ENCODE measurements around the gene MTG1.
A peak's percentile ranks its signal among the peaks of the same experiment; 100 is the strongest.
"Not testable (repeated sequence)": the region's sequence is repeated elsewhere in the genome, so short reads cannot be mapped to it uniquely, and the experiment has no call there.

Gene MTG1

GRCh38 chr10:133420028-133420427 lies 26.1 kb downstream of the MTG1 start:
- in situ Hi-C loops (cut with MboI; ENCODE audit: low sequenced_read_pairs, unreplicated experiment) = no loop called here
- peak; percentile 22 for DNase-seq (ENCODE audit: low spot score)
- TF ChIP-seq, protein P1, sequence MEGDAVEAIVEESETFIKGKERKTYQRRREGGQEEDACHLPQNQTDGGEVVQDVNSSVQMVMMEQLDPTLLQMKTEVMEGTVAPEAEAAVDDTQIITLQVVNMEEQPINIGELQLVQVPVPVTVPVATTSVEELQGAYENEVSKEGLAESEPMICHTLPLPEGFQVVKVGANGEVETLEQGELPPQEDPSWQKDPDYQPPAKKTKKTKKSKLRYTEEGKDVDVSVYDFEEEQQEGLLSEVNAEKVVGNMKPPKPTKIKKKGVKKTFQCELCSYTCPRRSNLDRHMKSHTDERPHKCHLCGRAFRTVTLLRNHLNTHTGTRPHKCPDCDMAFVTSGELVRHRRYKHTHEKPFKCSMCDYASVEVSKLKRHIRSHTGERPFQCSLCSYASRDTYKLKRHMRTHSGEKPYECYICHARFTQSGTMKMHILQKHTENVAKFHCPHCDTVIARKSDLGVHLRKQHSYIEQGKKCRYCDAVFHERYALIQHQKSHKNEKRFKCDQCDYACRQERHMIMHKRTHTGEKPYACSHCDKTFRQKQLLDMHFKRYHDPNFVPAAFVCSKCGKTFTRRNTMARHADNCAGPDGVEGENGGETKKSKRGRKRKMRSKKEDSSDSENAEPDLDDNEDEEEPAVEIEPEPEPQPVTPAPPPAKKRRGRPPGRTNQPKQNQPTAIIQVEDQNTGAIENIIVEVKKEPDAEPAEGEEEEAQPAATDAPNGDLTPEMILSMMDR (IDR thresholded peaks at IDR 0.05; ENCODE audit: borderline replicate concordance, control extremely low read depth, extremely low read depth, insufficient read depth, missing control alignments) = no peak

GRCh38 chr10:133420579-133420978 lies 26.6 kb downstream of the MTG1 start:
- TF ChIP-seq, protein P1 (IDR thresholded peaks at IDR 0.05; ENCODE audit: borderline replicate concordance, control extremely low read depth, extremely low read depth, insufficient read depth, missing control alignments) = no peak
- DNase-seq (ENCODE audit: low spot score) = no peak
- in situ Hi-C loops (cut with MboI; ENCODE audit: low sequenced_read_pairs, unreplicated experiment) = no loop called here

DNA sequence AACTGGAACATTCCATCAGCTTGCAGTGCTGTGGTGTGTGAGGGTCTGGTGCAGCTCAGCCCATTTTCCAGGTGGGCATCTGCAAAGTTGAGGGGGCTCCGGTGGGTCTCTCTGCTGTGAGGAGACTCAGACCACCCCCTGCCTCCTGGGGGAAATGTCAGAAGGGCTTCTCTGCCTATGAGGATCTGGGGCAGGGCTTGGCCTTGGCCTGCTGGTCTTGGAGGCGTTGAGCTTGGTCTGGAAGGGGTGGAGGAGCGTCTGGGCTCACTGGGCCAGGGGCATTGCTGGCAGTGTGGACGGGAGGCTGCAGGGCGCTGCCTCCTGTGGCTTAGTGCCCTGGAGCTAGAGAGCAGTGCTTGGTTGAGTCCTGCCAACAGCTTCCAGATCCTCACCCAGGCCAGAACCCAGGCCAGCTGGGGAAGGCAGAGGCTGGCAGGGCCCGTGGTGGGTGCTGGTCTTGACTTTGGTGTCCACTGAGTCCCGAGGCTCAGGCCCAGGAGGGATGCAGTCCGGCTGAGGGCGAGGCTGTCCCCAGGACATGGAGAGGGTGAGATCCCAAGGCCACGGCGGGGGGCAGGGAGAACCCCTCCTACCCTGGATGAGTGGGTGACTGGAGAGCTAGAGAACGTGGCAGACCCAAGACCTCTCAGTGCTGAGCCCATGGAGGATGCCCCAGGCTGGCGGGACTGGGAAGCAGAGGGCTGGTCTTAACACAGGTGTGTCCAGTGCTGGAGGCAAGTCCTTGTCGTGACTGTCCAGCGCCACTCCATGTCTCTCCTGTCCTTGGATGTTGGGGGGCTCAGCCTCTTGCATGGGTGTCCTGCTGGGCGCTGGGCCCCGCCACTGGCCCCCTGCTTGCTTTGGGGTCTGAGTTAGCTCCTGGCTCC lies 27.6 kb downstream of the MTG1 start:
- in situ Hi-C loops (cut with MboI; ENCODE audit: low sequenced_read_pairs, unreplicated experiment) = no loop called here
- peak; percentile 32 for DNase-seq (ENCODE audit: low spot score)
- TF ChIP-seq, protein P1 (IDR thresholded peaks at IDR 0.05; ENCODE audit: borderline replicate concordance, control extremely low read depth, extremely low read depth, insufficient read depth, missing control alignments) = no peak

DNA sequence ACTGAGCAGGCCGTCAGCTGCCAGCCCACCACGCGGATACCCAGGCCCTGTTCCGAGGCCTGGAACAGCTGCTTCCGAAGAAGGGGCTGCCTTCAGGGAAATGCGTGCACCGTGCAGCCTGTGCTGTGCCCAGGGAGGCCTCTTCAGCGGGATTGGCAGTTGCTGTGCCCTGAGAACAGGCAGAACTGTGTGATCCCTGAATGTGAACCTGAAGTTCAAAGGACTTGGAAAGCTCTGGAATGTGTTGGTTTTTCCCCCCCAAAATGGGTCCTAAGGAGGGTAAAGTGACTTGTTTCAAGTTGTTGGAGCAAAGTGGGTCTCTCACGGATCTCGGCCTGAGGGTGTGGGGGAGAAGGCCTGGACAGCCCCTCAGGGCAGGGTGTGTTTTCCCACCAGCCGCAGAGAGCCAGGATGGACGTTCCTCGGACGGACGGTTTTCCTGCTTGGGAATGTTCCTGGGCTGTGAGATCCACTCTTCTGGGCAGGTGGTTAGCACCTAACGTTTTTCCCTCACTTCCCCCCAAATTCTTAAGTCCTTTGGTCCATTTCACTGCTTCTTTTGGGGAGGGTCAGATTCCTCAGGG lies 28.4 kb downstream of the MTG1 start:
- TF ChIP-seq, protein P1 (IDR thresholded peaks at IDR 0.05; ENCODE audit: borderline replicate concordance, control extremely low read depth, extremely low read depth, insufficient read depth, missing control alignments) = no peak
- in situ Hi-C loops (cut with MboI; ENCODE audit: low sequenced_read_pairs, unreplicated experiment) = no loop called here
- DNase-seq (ENCODE audit: low spot score) = peak; percentile 34

GRCh38 chr10:133422807-133423771 lies 29.1 kb downstream of the MTG1 start:
- in situ Hi-C loops (cut with MboI; ENCODE audit: low sequenced_read_pairs, unreplicated experiment) = no loop called here
- DNase-seq (ENCODE audit: low spot score) = peak; percentile 40
- TF ChIP-seq, protein P1 (IDR thresholded peaks at IDR 0.05; ENCODE audit: borderline replicate concordance, control extremely low read depth, extremely low read depth, insufficient read depth, missing control alignments) = no peak

- in situ Hi-C loops (cut with MboI; ENCODE audit: low sequenced_read_pairs, unreplicated experiment); DNase-seq (ENCODE audit: low spot score): not testable (repeated sequence)
Measured at GRCh38 chr10:133424102-133424501, 30.1 kb downstream of the MTG1 start.

DNA sequence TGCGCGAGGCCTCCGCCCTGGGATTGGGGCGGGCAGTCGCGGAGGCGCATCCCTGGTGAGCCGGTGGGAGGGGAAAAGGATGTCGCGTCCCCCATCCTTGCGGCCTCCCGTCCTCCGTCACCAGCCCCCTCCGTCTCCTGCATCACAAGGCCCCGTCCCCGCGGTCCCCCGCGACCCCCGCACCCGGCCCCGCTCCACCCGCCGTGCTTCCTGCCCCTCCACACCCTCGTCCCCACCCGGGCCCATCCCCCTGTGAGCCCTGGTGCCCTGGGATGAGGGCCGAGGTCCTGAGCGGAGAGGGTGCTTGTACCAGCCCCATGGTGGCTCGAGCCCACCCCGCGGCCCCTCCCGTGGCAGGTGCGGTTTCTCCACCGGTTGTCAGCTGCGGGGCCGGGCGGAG lies 30.6 kb downstream of the MTG1 start, which contains the start of gene SPRN:
TSS of gene SPRN (minus strand) at position 25 of the 400 bp plus-strand sequence. CDS start 944 bp downstream, outside the sequence.
- DNase-seq (ENCODE audit: low spot score); in situ Hi-C loops (cut with MboI; ENCODE audit: low sequenced_read_pairs, unreplicated experiment): not testable (repeated sequence)

DNA sequence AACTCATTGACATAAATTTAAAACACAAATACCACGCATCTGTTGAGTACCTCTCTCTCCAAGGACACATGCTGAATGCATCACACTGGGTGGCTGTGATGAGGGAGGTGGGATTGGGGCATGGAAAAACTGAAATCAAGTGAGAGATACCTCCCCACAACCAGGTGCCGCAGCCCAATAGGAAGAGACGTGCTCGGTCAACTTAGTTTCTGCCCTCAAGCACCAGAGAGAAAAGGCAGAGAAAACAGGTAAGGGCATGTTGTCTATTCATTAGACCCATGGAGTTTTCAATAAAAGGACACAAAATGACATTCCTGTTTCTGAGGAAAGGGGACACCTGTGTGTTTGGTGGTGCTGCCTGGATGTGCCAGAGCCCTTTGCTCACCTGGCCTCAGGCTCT lies 35.6 kb downstream of the MTG1 start:
- DNase-seq (ENCODE audit: low spot score); in situ Hi-C loops (cut with MboI; ENCODE audit: low sequenced_read_pairs, unreplicated experiment): not testable (repeated sequence)

GRCh38 chr10:133431888-133432613 lies 38.1 kb downstream of the MTG1 start:
- DNase-seq (ENCODE audit: low spot score); in situ Hi-C loops (cut with MboI; ENCODE audit: low sequenced_read_pairs, unreplicated experiment): not testable (repeated sequence)

- DNase-seq (ENCODE audit: low spot score); in situ Hi-C loops (cut with MboI; ENCODE audit: low sequenced_read_pairs, unreplicated experiment): not testable (repeated sequence)
Measured at GRCh38 chr10:133432789-133433188, 38.8 kb downstream of the MTG1 start.
